CD4-positive, alpha-beta T cell (primary cell): ENCODE data around the gene PCP2. TPM values are rescaled to one million over a fixed set of nuclear protein-coding genes. Genes with fewer than 3 reads are reported as not detected.

Source experiments
- ATAC-seq: fragments of 200-7000 bp; cut with Tn5 transposase; one replicate; pipeline ENCODE4 v1.10.0; 2022; ENCODE audit warnings: mild to moderate bottlenecking; ENCODE audit not compliant: poor library complexity
- CTCF ChIA-PET: fragments of 350-600 bp; sonication (Branson Sonifier 250); formaldehyde crosslinking; loops from one replicate; lab custom pipeline; 2021; ENCODE audit warnings: antibody characterized with exemption, inconsistent platforms; lab: Charles Lee
- POLR2A ChIA-PET: fragments of 350-600 bp; sonication (Branson Sonifier 250); formaldehyde crosslinking; loops from one replicate; lab custom pipeline; 2021; ENCODE audit warnings: antibody characterized with exemption, inconsistent platforms; lab: Charles Lee
- DNase-seq, 14 experiments: peaks; one replicate each; pipeline ENCODE4 v3.0.0-alpha.2; 2013 to 2020; ENCODE audit warnings: mixed read lengths in 2 of 14
- H3K27ac ChIP-seq, 2 donors: one replicate each; pipeline versions ENCODE4 v1.5.1 to v1.7.0; 2013; ENCODE audit warnings: low read length in 2 of 2, low read depth in 1 of 2, mild to moderate bottlenecking in 1 of 2
- H3K27me3 ChIP-seq, 2 experiments: 1 replicate in 1 of 2; 2 replicates in 1 of 2; pipeline versions ENCODE4 v1.6.1 to v1.7.0; 2013; ENCODE audit warnings: low read length in 2 of 2, control low read depth in 1 of 2, mild to moderate bottlenecking in 1 of 2, moderate library complexity in 1 of 2; ENCODE audit not compliant: insufficient read depth in 2 of 2, control insufficient read depth in 1 of 2
- H3K36me3 ChIP-seq: one replicate; pipeline ENCODE4 v1.6.1; 2013; ENCODE audit warnings: low read length, control low read depth; ENCODE audit not compliant: insufficient read depth
- H3K4me1 ChIP-seq: one replicate; pipeline ENCODE4 v1.6.1; 2013; ENCODE audit warnings: low read length, control low read depth; ENCODE audit not compliant: insufficient read depth
- H3K4me3 ChIP-seq: one replicate; pipeline ENCODE4 v1.5.1; 2013; ENCODE audit warnings: mild to moderate bottlenecking, low read length, moderate library complexity
- H3K9me3 ChIP-seq, 2 experiments: 1 replicate in 1 of 2; 2 replicates in 1 of 2; pipeline versions ENCODE4 v1.6.1 to v1.7.0; 2013; ENCODE audit warnings: low read length in 2 of 2, mild to moderate bottlenecking in 2 of 2, control low read depth in 1 of 2, moderate library complexity in 1 of 2; ENCODE audit not compliant: control insufficient read depth in 1 of 2, insufficient read depth in 1 of 2
- H3K27ac Mint-ChIP-seq: one replicate; pipeline ENCODE4 v1.8.0; 2020; ENCODE audit warnings: mixed read lengths
- H3K27me3 Mint-ChIP-seq: one replicate; pipeline ENCODE4 v1.8.0; 2021; ENCODE audit warnings: mixed read lengths
- H3K36me3 Mint-ChIP-seq: one replicate; pipeline ENCODE4 v1.8.0; 2021; ENCODE audit warnings: low read depth, mixed read lengths
- H3K4me1 Mint-ChIP-seq: one replicate; pipeline ENCODE4 v1.8.0; 2021; ENCODE audit warnings: low read depth, mixed read lengths
- H3K4me3 Mint-ChIP-seq: one replicate; pipeline ENCODE4 v1.8.0; 2020; ENCODE audit warnings: mild to moderate bottlenecking, mixed read lengths
- H3K9me3 Mint-ChIP-seq: one replicate; pipeline ENCODE4 v1.8.0; 2020; ENCODE audit warnings: mixed read lengths
- intact Hi-C, 2 experiments: fragments of 100-400 bp; cut with DNase I in 1 of 2; cut with micrococcal nuclease in 1 of 2; formaldehyde crosslinking; loops; one replicate each; pipeline versions ENCODE4 v1.15.1 to v1.9.0; 2023 to 2025; cut with DNase I, micrococcal nuclease
- total RNA-seq, 174 experiments: library from RNA in 2 of 174; stranded (reverse) in 2 of 174; gene quantifications; one replicate each; pipeline ENCODE4 v1.2.3 and lab custom pipeline; 2021 to 2026
- TF ChIP-seq, protein P1 (sequence below): fragments of 200-600 bp; IDR thresholded peaks from one replicate; pipeline ENCODE4 v1.8.0; 2022; ENCODE audit warnings: antibody characterized with exemption, mild to moderate bottlenecking

PCP2 gene
- total RNA-seq, 2 experiments from 2014 or later: 1.9 to 2.1 TPM

DNA sequence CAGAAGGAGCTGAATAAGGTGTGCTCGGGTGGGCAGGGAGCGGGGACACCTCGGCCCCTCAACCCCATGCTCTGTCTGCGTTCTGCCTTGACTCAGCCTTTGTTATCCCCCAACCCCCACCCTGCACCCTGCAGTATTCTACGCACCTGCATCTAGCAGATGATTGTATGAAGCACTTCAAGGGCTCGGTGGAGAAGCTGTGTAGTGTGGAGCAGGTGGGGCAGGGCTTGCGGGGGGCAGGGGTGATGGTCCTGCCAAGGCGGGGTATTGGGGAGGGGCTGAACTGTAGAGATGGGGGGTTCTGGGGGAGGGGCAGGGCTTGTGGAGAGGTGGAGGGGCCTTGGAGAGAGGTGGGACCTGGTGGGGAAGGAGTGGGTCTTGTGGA lies 9.5 kb upstream of the PCP2 start:
- Histone ChIP-seq H3K4me3 (no peak overlapping the region), H3K27ac (no peak overlapping the region), H3K9me3 (no peaks in the 10 kb centered on the region), H3K36me3 (peaks cover 55% of the 10 kb centered on the region), H3K27me3 (no peaks in the 10 kb centered on the region), H3K4me1 (peaks cover 29% of the 10 kb centered on the region)
- Mint-ChIP-seq H3K36me3 (peaks cover 35% of the 10 kb centered on the region), H3K4me3 (no peak overlapping the region), H3K4me1 (peaks cover 19% of the 10 kb centered on the region), H3K27ac (peak overlapping the region; percentile 17), H3K9me3 (no peaks in the 10 kb centered on the region), H3K27me3 (no peaks in the 10 kb centered on the region)
- intact Hi-C loops: no loop called here
- ATAC-seq (no peak), DNase-seq (peak in 1 of 14 experiments; percentile 34)
- POLR2A ChIA-PET: interaction anchor here (2.3 kb wide), 1 partner anchor 14 kb away, joined by 9 read pairs; the partner anchor contains the start of genes PET100 and XAB2
- CTCF ChIA-PET: interaction anchor here (0.8 kb wide), 1 partner anchor 9 kb away, joined by 3 read pairs; no protein-coding TSS in a partner anchor
- TF ChIP-seq, protein P1, sequence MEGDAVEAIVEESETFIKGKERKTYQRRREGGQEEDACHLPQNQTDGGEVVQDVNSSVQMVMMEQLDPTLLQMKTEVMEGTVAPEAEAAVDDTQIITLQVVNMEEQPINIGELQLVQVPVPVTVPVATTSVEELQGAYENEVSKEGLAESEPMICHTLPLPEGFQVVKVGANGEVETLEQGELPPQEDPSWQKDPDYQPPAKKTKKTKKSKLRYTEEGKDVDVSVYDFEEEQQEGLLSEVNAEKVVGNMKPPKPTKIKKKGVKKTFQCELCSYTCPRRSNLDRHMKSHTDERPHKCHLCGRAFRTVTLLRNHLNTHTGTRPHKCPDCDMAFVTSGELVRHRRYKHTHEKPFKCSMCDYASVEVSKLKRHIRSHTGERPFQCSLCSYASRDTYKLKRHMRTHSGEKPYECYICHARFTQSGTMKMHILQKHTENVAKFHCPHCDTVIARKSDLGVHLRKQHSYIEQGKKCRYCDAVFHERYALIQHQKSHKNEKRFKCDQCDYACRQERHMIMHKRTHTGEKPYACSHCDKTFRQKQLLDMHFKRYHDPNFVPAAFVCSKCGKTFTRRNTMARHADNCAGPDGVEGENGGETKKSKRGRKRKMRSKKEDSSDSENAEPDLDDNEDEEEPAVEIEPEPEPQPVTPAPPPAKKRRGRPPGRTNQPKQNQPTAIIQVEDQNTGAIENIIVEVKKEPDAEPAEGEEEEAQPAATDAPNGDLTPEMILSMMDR: no peak

DNA sequence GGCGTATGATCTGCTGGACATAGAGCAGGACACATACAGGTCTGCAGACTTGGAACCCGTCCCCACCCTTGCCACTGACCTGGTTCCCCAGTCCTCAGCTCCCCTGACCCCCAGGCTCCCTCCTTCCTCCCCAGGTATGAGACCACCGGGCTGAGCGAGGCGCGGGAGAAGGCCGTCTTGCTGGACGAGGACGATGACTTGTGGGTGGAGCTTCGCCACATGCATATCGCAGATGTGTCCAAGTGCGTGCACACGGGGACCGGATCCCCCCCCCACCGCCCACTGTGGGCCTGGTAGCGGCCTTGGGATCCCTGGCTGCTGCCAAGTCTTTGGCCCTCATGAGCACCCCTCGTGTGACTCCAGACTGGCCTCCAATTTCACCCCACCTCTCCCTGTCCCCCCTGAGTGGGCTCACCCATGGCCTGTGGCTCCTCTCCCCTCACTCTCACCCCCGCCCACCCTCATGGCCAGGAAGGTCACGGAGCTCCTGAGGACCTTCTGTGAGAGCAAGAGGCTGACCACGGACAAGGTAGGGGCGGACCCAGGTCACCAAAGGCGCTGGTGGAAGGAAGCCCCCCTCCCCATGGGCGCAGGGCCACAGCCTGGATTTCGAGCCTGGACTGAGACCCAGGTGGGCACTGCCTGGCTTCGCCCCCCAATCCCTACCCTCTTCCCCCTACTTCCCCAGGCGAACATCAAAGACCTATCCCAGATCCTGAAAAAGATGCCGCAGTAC lies 8.9 kb upstream of the PCP2 start:
- peaks cover 25% of the 10 kb centered on the region for H3K4me1 Mint-ChIP-seq
- H3K9me3 Mint-ChIP-seq: no peaks in the 10 kb centered on the region
- H3K9me3 ChIP-seq: no peaks in the 10 kb centered on the region
- DNase-seq (peak in 1 of 14 experiments; percentile 28), ATAC-seq (no peak)
- no peak overlapping the region for H3K4me3 Mint-ChIP-seq
- peaks cover 34% of the 10 kb centered on the region for H3K4me1 ChIP-seq
- no peak overlapping the region for H3K4me3 ChIP-seq
- H3K27ac ChIP-seq: no peak overlapping the region
- POLR2A ChIA-PET: interaction anchor here (2.3 kb wide), 1 partner anchor 13 kb away, joined by 9 read pairs; the partner anchor contains the start of genes PET100 and XAB2
- TF ChIP-seq, protein P1: no peak
- H3K36me3 ChIP-seq: peaks cover 54% of the 10 kb centered on the region
- no peaks in the 10 kb centered on the region for H3K27me3 Mint-ChIP-seq
- no peak overlapping the region for H3K27ac Mint-ChIP-seq
- no peaks in the 10 kb centered on the region for H3K27me3 ChIP-seq
- intact Hi-C loops: no loop called here
- CTCF ChIA-PET: interaction anchor here (0.8 kb wide), 1 partner anchor 9 kb away, joined by 3 read pairs; no protein-coding TSS in a partner anchor
- peaks cover 30% of the 10 kb centered on the region for H3K36me3 Mint-ChIP-seq

DNA sequence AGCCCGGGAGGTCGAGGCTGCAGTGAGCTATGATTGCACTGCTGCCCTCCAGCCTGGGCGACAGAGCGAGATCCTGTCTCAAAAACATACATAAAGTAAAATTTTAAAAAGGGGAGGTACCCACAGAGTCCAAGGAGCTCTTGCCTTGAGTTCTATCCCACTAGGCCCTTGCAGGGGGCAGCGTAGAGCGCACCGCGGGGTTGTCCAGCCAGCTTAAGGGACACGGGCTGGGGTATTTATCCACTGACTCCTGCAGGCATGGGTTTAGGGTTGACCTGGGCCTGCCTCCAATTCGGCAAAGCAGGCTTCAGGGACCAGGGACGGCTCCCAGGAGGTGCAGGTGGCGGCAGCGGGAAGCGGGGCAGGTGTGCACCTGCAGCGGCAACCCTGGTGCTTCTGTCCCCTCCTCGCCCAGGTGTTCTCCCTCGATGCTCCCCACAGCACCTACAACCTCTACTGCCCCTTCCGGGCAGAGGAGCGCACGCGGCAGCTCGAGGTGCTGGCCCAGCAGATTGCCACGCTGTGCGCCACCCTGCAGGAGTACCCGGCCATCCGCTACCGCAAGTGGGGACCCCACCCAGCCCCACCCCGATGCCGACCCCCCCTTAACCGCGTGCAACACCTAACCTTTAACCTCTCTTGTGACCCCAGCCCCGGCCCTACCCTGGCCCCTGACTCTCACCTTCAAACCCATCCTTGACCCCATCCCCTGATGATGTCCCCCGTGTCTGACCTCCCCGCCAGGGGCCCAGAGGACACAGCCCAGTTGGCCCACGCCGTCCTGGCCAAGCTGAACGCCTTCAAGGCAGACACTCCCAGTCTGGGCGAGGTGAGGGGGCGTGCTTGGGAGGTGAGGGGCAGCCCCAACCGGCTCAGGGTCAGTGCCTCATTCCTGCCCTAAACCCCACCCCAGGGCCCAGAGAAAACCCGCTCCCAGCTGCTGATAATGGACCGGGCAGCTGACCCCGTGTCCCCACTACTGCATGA lies 8.1 kb upstream of the PCP2 start:
- no peaks in the 10 kb centered on the region for H3K9me3 Mint-ChIP-seq
- intact Hi-C loops: no loop called here
- ATAC-seq (no peak), DNase-seq (no peak)
- H3K36me3 ChIP-seq: peaks cover 46% of the 10 kb centered on the region
- H3K4me3 Mint-ChIP-seq: no peak overlapping the region
- POLR2A ChIA-PET: interaction anchor here (0.5 to 2.3 kb wide), 3 partner anchors 12 to 1129 kb away, joined by 3 to 9 read pairs (median 6); partner anchors contain the start of genes PET100 and XAB2
- H3K27me3 ChIP-seq: no peaks in the 10 kb centered on the region
- H3K4me1 Mint-ChIP-seq: peaks cover 29% of the 10 kb centered on the region
- H3K4me3 ChIP-seq: no peak overlapping the region
- H3K36me3 Mint-ChIP-seq: peaks cover 35% of the 10 kb centered on the region
- H3K9me3 ChIP-seq: no peaks in the 10 kb centered on the region
- H3K4me1 ChIP-seq: peaks cover 39% of the 10 kb centered on the region
- H3K27ac ChIP-seq: no peak overlapping the region
- TF ChIP-seq, protein P1: no peak
- no peak overlapping the region for H3K27ac Mint-ChIP-seq
- CTCF ChIA-PET: no interaction called here
- H3K27me3 Mint-ChIP-seq: no peaks in the 10 kb centered on the region
